ENCODE results near the gene UBR4. TPM values are rescaled to one million over a fixed set of nuclear protein-coding genes. Genes with fewer than 3 reads are reported as not detected.

UBR4 gene
- total RNA-seq, 1 experiment from 2014 or later: 107 TPM

- Histone ChIP-seq H2AFZ (ENCODE audit: low read depth, low read length, poor library complexity, severe bottlenecking) (no peak overlapping the region), H3K79me2 (ENCODE audit: insufficient read depth, low read length) (no peaks in the 10 kb centered on the region; the same call in 1 of the 2 replicates), H3K4me1 (ENCODE audit: control insufficient read depth in 1 of 2, insufficient read depth in 2 of 2, low read length in 2 of 2) (no peaks in the 10 kb centered on the region), H3K9me3 (ENCODE audit: control insufficient read depth in 1 of 2, insufficient read depth in 1 of 2, low read depth in 1 of 2, low read length in 2 of 2) (no peaks in the 10 kb centered on the region), H3K4me2 (ENCODE audit: low read length) (no peak overlapping the region), H3K27ac (ENCODE audit: low read depth, low read length) (no peak overlapping the region), H3K9me2 (ENCODE audit: insufficient read depth) (no peaks in the 10 kb centered on the region), H3K36me3 (ENCODE audit: control insufficient read depth in 1 of 2, insufficient read depth in 2 of 2, low read length in 2 of 2) (peaks cover 72 to 74% of the 10 kb centered on the region in 2 experiments), H3K27me3 (ENCODE audit: insufficient read depth, low read length) (no peaks in the 10 kb centered on the region), H4K20me1 (ENCODE audit: insufficient read depth) (no peaks in the 10 kb centered on the region; the same call in 1 of the 2 replicates), H3K9ac (ENCODE audit: low read length) (no peak overlapping the region), H3K4me3 (replicated peaks in 1 of 2; ENCODE audit: low read depth in 1 of 2, low read length in 2 of 2) (no peak overlapping the region)
- intact Hi-C loops (cut with micrococcal nuclease): no loop called here
- no peak for DNase-seq (ENCODE audit: low read depth, low spot score)
- CTCF ChIA-PET: no interaction called here
- TF ChIP-seq JUND (IDR thresholded peaks at IDR 0.05): no peak
- TF ChIP-seq CBX3 (IDR thresholded peaks at IDR 0.05; ENCODE audit: low read depth): no peak
- TF ChIP-seq ZFX (IDR thresholded peaks at IDR 0.05): no peak
- no peak for TF ChIP-seq ZBTB33 (IDR thresholded peaks at IDR 0.05; ENCODE audit: extremely low read depth, insufficient replicate concordance, low read length)
- TF ChIP-seq MAX (IDR thresholded peaks at IDR 0.05): no peak
- TF ChIP-seq ZNF274 (IDR thresholded peaks at IDR 0.05; ENCODE audit: low read depth, low read length): no peak
- TF ChIP-seq EZH2phosphoT487 (IDR thresholded peaks at IDR 0.05; ENCODE audit: borderline replicate concordance): no peak
- TF ChIP-seq ATF3 (IDR thresholded peaks at IDR 0.05): no peak
- no peak for TF ChIP-seq SRF (IDR thresholded peaks at IDR 0.05; ENCODE audit: low read depth)
- no peak for TF ChIP-seq SIN3A (IDR thresholded peaks at IDR 0.05; ENCODE audit: low read depth)
- BruUV-seq (replicated peaks): no TSS peak
- POLR2A ChIA-PET: no interaction called here
- ATAC-seq: no peak
- RAD21 ChIA-PET (ENCODE audit: low non-redundant PET in 1 of 2, low total read pairs in 2 of 2, uncharacterized antibody in 2 of 2, unreplicated experiment in 2 of 2): no interaction called here
Measured at GRCh38 chr1:19140465-19140864, 69.6 kb downstream of the UBR4 start.

Data from HCT116 (cell line).